GM18519 (cell line): ENCODE data around the gene CLTRN.
"Not testable (repeated sequence)": the region's sequence is repeated elsewhere in the genome, so short reads cannot be mapped to it uniquely, and the experiment has no call there.

Experiments
- ATAC-seq: cut with Tn5 transposase; IDR thresholded peaks from one replicate; pipeline ENCODE4 v1.9.1; 2021; ENCODE audit warnings: mild to moderate bottlenecking, moderate library complexity; ENCODE audit not compliant: unreplicated experiment, low FRiP score

CLTRN gene, protein sequence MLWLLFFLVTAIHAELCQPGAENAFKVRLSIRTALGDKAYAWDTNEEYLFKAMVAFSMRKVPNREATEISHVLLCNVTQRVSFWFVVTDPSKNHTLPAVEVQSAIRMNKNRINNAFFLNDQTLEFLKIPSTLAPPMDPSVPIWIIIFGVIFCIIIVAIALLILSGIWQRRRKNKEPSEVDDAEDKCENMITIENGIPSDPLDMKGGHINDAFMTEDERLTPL

DNA sequence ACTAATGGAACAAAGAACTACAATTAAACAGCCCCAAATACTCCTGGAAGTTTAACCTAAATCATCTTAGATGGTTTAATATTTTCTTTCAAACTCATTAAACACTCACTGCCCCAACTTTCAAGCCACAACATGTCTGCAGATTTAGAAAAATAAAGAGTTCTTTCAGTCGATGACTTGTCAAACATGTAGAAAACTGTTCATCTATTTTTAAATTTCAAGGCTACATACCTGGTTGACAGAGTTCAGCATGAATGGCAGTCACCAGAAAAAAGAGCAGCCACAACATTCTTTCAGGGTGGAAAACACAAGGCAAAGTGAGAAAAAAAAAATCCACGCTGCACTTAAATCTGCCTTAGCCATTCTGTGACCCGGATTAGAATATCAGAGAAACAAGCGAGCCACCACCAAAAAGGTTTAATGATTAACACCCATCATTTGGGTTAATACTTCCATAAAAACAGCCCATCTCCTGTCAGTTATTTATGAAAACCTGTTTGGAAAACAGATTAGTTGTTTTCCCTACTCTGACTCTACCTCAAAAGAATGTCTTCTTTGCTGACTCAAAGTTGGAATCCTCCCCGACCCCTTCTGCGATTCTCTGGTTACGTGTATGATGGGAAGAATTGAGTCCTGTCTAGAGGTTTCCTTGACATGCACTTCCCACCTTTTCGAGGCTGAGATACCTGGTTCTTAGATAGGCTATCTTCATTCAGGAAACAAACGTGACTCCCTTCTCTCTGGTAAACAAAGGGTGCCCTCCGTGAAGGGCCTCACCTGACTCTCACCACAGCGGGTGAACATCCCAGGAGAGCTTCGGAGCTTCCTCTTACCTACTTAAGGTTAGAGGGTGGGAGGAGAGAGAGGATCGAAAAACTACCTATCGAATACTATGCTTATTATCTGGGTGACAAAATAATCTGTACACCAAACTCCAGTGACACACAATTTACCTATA is at the start of gene CLTRN:
Gene CLTRN, minus strand, starts transcription at position 319 of the 958 bp plus-strand sequence. Its CDS starts 30 bp downstream, at position 289.
- no peak for ATAC-seq

DNA sequence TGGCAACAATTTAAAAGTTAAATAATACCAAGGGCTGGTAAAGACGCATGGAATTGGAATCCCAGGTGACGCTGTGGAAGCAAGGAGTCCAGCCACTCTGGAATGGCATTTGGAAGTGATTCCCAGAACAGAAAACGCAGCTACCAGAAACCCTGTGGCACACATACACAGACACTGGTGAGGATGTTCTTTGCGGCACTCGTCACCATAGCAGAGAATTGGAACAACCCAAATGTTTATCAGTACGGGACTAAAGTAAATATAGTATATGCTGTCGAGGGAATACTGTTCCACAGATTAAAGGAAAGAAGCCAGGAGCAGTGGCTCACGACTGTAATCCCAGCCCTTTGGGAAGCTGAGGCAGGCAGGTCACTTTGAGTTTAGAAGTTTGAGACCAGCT is 39.7 kb upstream of the CLTRN start:
- not testable (repeated sequence) for ATAC-seq

DNA sequence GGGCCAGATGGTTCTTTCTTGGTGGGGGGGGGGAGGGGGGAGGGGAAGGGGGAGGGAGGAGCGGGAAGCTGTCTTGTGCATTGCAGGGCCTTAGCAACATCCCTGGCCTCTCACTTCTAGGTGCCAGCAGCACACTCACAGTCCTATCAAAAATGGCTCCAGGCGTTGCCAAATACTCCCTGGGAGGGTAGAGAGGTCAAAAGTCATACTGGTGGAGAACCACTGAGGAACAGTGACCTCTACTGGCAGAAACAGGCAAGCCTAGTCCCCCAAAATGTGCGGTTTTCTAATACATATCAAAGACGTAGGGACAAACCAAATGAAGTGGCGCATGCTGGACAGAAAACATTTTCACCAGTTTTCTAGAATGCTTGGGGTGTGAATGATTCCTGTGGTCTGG is 39.2 kb upstream of the CLTRN start:
- ATAC-seq = not testable (repeated sequence)

DNA sequence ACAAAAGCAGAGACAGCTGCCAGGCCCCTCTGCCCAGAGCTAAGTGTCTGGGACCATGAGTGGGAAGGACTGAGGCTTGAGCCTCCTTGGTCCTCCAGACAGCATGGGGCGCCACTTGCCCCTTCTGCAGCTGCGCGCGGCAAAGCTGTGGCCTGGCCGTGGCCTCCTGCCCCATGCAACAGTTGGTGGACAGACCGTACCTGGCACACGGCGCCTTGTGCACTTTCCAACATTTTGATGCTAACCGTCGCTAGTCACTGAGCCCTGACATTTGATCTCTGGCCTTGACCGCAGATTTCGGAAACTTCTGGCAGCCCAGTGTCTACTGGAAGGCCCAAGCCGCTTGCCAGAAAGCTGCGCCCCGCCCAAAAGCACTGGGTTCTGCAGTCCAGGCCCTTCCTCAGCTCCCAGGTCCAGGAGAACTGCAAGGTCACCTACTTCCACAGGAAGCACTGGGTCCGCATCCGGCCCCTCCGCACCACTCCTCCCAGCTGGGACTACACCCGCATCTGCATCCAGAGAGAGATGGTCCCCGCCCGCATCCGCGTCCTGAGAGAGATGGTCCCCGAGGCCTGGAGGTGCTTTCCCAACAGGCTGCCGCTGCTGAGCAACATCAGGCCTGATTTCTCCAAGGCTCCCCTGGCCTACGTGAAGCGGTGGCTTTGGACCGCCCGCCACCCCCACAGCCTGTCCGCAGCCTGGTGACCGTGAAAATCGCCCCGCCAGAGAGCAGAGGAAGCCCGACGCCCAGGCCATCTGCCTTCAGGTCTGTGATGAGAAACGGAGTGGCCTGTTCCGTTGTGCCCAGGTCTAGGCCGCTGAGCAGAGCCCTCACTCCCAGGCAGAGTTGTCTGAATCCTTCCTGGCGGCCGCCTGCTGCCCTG is 38.1 kb upstream of the CLTRN start:
- ATAC-seq = no peak

DNA sequence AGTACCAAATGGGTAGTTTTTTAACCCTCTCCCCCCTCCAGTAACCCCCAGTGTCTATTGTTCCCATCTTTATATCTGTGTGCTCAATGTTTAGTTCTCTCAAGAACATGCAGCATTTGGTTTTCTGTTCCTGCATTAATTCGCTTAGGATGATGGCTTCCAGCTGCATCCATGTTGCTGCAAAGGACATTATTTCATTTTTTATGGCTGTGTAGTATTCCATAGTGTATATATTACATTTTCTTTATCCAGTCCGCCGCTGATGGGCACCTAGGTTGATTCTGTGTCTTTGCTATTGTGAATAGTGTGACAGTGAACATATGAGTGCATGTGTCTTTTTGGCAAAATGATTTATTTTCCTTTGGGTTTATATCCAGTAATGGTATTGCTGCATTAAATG is 31.9 kb upstream of the CLTRN start:
- ATAC-seq = no peak

DNA sequence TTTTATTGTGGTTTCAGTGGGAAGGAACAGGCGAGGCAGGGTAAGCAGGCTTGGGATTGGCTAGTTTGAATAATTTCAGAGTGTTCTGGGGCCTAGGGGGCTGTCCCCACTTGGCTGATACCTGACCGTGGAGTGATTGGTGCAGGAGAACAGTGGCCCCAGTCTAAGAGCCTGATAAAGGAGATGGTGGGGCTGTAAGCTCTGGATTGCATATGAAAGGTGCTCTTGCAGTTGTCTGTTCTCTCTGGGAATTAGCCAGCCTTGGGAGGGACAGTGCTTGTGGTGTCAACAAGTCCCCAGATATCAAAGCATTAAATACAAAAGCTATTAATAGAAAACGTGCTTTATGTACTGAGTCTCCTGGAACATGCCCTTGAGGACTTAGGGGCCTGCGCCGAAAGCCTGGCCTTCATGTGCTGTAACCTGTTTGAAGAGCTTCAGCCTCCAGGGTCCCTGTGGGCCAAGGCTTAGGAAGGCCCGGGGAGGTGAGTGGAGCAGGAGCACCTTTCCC is 30.4 kb upstream of the CLTRN start:
- no peak for ATAC-seq

DNA sequence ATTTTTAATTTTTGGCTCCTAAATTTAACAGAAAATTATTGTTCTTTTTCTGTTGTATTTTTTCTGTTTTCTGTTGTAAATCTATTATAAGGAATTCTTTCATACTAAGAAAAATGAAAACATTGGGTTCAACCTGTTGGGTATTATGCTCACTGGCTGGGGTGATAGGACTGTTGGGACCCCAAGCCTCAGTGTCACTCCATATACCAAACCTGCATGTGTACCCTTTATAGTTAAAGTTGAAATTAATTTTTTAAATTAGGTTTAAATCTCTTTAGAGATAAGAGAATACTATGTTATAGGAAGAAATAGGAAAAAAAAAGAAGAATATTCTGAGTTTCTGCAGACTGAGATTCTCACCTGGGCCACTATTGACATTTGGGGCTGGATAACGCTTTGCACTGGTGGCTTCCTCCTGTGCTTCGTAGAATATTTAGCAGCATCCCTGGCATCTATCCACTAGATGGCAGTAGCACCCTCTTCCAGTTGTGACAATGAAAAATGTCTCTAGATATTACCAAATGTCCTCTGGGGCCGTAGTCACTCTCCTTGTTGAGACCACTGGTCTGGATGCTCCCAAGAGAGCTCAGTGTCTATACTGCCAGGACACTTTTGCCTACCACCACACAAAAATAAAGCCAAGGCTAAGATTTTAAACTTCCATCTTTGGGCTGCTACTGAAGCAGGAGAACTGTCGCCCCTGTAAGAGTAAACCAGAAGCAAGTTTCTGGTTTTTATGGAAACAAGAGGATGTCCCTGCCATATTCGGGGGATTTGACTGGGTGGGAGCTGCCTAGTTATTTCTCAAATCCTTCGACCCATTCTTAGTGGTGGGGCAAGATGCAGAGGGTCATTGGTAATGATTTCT is 22.4 kb upstream of the CLTRN start:
- no peak for ATAC-seq

DNA sequence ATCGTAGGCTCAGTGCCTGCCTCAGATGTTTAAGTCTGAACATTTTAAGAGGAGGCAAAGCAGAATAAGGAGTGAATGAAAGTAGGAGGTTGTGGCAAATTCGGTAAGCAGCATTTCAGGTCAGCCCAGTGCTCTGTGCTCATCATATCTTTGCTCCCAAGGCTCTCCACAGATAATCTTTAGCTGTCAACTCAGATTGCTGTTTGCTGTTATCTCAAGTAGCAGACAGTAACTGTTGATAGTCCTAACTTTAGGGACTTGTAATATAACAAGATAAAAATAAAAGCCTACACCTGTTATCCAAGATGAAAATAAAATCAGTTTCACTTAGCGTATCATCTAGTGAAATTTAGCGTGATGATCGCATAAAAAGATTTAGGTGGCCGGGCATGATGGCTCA is 18.6 kb upstream of the CLTRN start:
- ATAC-seq = no peak

DNA sequence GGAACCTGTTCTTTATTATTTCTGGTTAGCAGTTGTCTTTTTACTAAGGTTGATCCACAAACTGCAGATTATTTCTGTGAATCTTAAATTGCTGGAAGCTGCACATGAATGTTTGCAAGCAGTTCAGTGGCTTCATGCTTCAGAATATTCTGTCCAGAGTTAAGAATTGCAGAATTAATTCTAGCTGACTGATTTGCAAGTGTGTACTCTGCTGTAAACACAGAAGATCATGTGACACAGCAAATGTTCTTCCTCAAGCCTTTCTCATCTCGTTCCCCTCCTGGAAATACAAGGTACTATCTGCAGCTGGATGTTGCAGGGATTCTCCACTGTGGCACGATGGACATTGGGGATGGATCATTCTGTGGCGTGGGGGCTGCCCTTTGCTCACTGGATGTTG is 16.8 kb upstream of the CLTRN start:
- ATAC-seq = no peak

DNA sequence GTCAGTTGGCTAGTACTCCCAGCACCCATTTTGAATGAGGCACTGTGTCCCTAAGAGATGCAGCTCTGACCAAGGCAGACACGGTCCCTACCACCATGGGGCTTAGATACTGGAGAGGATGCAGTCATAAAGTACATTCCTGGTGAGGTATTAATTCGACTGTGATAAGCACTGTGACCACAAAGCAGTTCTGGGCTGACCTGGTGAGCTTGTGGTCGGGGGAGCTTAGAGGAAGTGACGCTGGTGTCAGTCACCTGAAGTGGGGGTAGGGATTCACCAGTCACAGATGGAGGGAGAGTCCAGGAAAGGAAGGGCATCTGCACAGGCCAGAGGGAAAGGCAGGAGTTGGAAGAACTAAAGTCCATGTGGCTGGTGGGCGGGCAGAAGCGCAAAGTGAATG is 15.8 kb upstream of the CLTRN start:
- no peak for ATAC-seq

DNA sequence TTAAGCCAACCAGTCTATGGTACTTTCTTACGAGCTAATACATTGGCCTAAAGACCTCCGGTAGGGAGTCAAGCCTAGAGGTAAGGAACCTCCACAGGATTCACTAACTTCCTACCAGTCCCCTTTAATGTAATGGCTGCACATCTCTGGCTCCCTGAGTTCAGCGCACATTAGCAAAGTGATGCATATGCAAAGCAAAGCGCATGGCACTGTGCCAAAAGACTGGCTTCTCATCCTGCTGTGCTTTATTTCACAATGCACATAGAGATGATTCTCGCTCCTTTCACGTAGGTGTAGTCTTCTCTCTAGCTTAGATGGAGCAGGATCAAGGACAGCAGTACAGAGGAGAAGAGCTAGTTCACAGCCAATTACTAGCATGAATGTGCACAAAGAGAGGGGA is 14.6 kb upstream of the CLTRN start:
- no peak for ATAC-seq

DNA sequence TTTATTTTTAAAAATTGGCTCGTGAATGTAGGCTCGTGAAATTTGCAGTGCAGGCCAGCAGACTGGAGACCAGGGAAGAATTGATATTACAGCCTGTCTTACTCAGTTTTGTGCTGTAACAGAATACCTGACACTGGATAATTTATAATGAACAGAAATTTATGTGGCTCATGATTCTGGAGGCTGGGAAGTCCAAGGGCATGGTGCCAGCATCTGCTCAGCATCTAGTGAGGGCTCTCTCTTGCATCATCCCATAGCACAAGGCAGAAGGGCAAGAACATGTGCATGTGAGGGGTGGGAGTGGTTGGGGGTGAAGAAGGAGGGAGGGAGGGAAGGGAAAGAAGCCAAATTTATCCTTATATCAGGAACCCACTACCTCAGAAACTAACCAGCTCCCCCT is 13.7 kb upstream of the CLTRN start:
- no peak for ATAC-seq

DNA sequence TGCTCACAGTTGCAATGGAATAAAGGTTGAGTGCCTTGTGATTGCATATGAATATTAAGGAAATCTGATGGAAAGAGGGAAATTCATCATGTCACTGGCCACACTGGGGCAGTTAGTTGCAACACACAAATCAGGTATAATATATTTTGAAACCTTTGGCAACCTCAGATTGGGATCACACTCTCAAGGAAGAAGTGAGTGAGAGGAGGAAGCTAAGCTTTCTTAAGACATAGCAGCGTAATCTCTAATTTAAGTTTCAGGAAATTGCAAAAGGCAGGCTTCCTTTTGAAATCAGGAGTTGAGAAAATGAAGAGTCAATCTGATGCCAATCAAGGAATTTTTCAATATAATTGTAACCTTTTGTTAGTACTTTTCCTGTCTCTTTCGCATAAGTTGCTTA is 12.3 kb upstream of the CLTRN start:
- ATAC-seq = no peak

DNA sequence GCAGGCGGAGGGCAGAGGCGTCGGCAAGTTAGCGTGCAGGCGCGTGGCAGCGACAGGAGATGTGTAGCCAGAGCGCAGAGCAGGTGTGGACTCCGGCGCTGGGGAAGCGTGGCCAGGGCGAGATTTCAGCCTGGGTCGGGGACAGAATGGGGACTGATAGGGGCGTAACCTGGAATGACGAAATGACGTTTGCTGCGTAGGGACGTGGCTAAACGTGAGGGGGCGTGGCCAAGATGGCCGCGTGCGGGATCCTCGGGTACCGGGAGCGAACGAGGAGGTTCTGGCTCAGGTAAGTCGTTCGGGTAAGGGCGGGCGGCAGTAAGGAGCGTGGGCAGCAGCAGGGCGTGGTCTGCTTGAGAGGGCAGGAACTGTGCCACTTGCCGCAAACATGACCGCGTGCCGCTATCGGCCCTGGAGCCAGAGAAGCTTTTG is 10.9 kb upstream of the CLTRN start:
- peak; percentile 52 for ATAC-seq

DNA sequence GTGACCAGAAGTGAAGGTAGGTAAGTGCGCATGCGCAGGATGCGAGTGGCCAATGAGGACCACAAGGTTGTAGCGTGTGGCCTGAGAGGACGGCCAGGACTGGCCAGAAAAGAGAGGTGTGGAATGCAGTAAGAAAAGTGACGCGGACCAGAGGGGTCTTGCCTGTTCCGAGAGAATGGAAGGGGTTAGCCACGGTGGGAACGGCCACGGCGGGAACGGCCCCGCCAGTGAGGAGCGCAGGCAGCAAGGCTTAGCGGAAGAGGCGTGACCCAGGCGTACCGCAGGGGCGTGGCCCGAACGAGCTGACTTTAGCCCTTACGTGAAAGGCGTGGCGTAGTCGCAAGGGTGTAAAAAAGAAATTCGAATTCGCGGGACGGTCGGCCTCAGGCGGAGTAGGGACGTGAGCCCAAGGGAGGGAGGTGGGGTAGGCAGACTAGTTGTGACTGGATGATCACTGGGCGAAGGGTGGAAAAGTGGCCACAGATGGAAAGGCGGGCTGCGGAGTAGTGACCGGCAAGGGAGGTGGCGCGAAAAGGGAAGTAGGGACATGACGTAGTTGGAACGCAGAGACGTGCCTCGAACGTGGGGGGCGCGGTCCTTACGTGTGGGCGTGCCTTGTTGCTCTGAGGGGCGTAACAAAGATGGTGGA is 10.4 kb upstream of the CLTRN start:
- peak; percentile 55 for ATAC-seq

DNA sequence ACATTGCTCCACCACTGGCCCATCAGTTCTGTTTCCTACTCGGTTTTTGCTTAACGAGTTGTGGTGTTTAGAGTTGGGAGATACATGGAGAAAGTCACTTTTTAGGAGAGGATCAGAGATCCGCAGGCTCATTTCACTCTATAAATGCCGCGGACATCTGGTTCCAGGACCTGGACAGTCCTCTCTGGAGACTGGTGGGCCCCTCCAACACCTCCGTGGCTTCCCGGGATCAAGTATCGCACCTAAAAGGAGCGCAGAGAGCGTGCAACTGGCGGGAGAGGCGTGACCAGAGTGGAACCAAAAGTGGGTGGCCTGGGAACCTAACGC is 9.9 kb upstream of the CLTRN start:
- ATAC-seq = no peak

DNA sequence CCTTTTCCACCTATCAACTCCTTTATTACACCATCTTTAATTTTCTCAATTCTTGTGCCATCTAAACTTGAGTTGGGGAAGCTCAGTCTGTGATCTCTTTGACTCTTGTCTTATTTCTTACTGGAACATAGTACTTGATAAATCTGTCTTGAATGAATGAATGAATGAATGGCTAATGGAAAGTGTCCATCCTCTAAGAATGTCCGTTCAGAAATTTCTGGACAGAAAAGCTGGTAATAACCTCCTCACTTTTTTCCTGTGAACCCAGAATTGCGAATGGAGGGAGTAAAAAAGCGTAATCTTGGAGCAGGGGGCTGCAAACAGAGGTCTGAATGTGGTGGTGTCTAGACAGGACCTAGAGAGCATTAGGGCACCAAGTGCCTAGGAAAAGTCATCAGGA is 9.4 kb upstream of the CLTRN start:
- ATAC-seq = no peak

DNA sequence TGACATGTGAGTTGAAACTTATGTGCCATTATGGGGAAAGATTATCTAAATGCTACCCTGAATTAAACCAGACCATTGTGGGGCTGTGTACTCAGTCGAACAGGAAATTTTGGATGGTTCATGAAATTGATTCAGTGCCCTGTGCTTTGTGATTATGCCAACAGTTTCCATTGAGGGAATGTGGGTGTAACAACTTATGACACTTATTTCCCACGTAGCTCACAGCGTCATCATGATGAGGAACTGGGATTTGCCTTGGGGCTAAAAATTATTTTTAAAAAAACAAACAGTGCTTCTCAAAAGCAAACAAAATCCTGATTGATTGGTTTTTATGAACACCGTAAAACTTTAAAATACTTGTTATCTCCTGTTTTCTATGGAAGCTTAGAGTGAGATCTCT is 8.3 kb upstream of the CLTRN start:
- ATAC-seq = no peak

DNA sequence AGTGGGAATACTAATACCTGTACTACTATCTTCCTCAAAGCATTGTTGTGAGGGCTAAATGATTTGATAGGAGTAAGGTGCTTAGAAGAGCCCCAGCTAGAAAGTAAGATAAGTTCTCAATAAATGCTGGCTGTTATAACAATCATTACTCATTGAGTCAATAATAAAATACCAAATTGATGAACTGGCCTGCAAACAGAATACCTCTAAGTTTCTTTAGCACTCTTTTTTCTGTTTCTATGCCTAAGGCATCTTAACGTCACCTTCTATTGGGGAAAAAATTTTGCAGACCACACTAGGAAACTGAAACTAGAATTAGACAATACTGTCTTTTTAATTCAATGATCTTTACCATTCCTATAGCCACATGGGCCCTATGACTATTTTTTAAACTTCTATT is 1.2 kb downstream of the CLTRN start:
- ATAC-seq = no peak
